Measurements from ENCODE around the gene PTPRJ. TPM values are rescaled to one million over a fixed set of nuclear protein-coding genes. Genes with fewer than 3 reads are reported as not detected.

Gene PTPRJ
- total RNA-seq, 2 donors from 2014 or later, result 3.4 to 8.0 TPM

DNA sequence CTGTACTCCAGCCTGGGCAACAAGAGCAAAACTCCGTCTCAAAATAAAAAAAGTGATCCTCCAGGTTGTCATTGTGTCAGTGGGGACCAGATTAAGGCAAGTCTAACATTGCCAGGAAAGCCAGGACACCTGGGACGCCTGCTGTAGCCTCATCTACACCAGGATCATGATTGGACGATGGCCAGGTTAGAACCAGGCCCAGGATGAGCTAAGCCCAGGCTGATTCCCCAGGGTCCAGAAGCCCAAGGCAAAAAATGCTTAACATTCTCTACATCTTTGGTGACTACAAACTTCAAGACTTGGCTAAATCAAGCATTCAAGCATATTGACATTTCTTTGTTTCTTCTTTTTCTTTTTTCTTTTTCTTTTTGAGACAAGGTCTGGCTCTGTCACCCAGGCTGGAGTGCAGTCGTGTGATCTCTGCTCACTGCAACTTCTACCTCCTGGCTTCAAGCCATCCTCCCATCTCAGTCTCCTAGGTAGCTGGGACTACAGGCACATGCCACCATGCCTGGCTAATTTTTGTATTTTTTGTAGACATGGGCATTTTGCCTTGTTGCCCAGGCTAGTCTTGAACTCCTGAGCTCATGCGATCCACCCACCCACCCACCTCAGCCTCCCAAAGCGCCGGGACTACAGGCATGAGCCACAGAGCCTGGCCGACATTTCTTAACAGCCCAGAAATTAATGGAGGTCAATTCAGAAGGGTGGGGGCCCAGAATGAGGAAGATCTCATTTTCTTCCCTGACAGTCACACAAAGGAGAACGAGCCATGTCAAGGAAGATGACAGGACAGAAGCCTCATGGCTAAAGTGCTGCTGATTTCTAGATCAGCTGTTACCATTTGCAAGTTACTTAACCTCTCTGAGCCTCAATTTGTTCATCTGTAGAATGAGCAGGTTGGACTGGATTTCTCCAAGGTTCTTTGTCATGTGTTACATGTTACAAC, 12.5 kb upstream of the PTPRJ start:
- no peak for DNase-seq (ENCODE audit: low spot score)
- TF ChIP-seq, protein P1, sequence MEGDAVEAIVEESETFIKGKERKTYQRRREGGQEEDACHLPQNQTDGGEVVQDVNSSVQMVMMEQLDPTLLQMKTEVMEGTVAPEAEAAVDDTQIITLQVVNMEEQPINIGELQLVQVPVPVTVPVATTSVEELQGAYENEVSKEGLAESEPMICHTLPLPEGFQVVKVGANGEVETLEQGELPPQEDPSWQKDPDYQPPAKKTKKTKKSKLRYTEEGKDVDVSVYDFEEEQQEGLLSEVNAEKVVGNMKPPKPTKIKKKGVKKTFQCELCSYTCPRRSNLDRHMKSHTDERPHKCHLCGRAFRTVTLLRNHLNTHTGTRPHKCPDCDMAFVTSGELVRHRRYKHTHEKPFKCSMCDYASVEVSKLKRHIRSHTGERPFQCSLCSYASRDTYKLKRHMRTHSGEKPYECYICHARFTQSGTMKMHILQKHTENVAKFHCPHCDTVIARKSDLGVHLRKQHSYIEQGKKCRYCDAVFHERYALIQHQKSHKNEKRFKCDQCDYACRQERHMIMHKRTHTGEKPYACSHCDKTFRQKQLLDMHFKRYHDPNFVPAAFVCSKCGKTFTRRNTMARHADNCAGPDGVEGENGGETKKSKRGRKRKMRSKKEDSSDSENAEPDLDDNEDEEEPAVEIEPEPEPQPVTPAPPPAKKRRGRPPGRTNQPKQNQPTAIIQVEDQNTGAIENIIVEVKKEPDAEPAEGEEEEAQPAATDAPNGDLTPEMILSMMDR (IDR thresholded peaks at IDR 0.05), result no peak
- H3K36me3 ChIP-seq, result no peaks in the 10 kb centered on the region
- no peak overlapping the region for H3K27ac ChIP-seq
- H3K4me3 ChIP-seq, result no peak overlapping the region
- H3K27me3 ChIP-seq, result no peaks in the 10 kb centered on the region
- H3K4me1 ChIP-seq, result no peaks in the 10 kb centered on the region
- no peaks in the 10 kb centered on the region for H3K9me3 ChIP-seq

DNA sequence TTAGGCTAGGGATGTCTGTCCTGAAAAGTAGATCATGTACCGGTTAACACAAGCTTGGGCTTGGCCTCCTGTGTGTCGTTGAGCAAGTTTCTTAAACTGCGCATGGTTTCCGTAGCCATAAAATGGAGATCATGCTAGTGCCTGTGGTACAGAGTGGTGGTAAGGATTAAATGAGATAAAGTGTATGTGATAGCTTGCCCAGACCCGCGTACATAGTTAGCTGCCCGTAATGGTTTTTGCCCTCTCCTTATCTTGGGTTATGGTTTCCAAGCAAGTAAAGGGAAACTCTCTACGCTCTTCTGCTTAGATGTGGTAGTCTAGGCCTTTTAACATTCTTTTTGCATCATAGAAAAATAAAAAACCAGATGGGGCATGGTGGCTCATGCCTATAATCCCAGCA, 11.0 kb upstream of the PTPRJ start:
- Histone ChIP-seq H3K4me3 (no peak overlapping the region), H3K9me3 (no peaks in the 10 kb centered on the region), H3K27me3 (no peaks in the 10 kb centered on the region), H3K4me1 (peaks cover 0 to 5% of the 10 kb centered on the region in 2 donors), H3K36me3 (no peaks in the 10 kb centered on the region), H3K27ac (no peak overlapping the region)
- TF ChIP-seq, protein P1 (IDR thresholded peaks at IDR 0.05), result no peak
- DNase-seq (ENCODE audit: low spot score), result no peak

DNA sequence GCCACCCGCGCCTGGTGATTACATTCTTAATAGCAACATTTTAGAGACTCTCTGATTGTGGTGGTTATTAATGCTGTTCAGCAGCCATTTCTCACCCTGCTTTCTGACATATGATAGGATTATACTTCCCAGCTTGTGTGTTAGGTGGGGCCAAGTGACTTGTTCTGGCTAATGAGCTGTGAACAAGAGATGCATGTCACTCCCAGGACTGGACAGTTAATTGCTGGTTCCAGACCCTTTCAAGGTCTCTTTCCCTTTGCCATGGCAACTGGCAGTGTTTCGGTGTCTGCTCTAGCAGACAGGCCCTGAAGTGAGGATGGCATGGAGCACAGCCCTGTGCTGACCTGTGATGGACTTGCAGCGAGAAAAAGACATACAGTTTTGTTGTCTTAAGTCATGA, 8.9 kb upstream of the PTPRJ start:
- Histone ChIP-seq H3K27ac (no peak overlapping the region), H3K9me3 (no peaks in the 10 kb centered on the region), H3K27me3 (no peaks in the 10 kb centered on the region), H3K4me1 (peaks cover 0 to 14% of the 10 kb centered on the region in 2 donors), H3K36me3 (no peaks in the 10 kb centered on the region), H3K4me3 (no peak overlapping the region)
- TF ChIP-seq, protein P1 (IDR thresholded peaks at IDR 0.05), result no peak
- no peak for DNase-seq (ENCODE audit: low spot score)

DNA sequence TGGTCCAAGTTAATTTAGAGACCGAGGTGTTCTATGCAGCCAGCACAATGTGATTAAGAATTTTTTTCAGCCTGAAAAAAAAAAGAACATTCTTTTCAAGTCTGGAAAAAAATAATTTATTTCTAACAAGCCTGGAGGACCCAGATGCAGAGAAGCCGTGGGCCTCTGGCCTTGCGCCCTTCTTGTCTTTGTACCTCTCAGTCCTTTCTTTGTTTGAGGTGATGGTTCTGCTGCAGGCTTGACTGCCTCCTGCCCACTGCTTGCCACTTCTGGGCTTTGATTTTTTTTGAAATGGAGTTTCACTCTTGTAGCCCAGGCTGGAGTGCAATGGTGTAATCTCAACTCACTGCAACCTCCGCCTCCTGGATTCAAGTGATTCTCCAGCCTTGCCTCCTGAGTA, 7.2 kb upstream of the PTPRJ start:
- no peak overlapping the region for H3K27ac ChIP-seq
- peaks cover 0 to 14% of the 10 kb centered on the region in 2 donors for H3K4me1 ChIP-seq
- H3K9me3 ChIP-seq, result no peaks in the 10 kb centered on the region
- no peaks in the 10 kb centered on the region for H3K36me3 ChIP-seq
- no peak overlapping the region for H3K4me3 ChIP-seq
- TF ChIP-seq, protein P1 (IDR thresholded peaks at IDR 0.05), result no peak
- no peak for DNase-seq (ENCODE audit: low spot score)
- H3K27me3 ChIP-seq, result no peaks in the 10 kb centered on the region

DNA sequence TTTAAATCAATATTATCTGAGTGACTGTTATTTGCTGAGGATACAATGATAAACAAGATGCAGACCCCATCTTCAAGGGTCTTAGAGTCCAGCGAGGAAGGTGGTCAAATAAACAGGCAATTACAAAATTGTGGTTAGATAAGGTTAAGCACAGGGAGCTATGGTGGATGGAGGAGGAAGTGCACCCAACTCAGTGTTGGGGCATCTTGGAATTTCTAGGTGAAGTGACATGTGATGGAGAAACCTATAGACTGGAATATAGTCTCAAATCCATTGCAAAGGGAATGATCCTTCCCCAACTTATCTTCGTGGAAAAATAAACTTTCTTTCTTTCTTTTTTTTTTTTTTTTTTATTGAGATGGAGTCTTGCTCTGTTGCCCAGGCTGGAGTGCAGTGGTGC, 3.4 kb upstream of the PTPRJ start:
- Histone ChIP-seq H3K27ac (no peak overlapping the region), H3K4me1 (peaks cover 0 to 25% of the 10 kb centered on the region in 2 donors), H3K27me3 (no peaks in the 10 kb centered on the region), H3K4me3 (no peak overlapping the region), H3K9me3 (no peaks in the 10 kb centered on the region), H3K36me3 (no peaks in the 10 kb centered on the region)
- DNase-seq (ENCODE audit: low spot score), result no peak
- TF ChIP-seq, protein P1 (IDR thresholded peaks at IDR 0.05), result no peak
